HCT116 (cell line): ENCODE data around the gene MRPL37. TPM values are rescaled to one million over a fixed set of nuclear protein-coding genes. Genes with fewer than 3 reads are reported as not detected.

ENCODE experiments used
- ATAC-seq: fragments of 200-7000 bp; cut with Tn5 transposase; 2 replicates; pipeline ENCODE4 v1.9.1; 2020; ENCODE audit warnings: mild to moderate bottlenecking, moderate library complexity
- BruUV-seq: library from RNA; stranded (reverse); fragments of 400-500 nt; replicated peaks from 2 replicates; lab custom pipeline; 2021; lab: Mats Ljungman, UMichigan
- CTCF ChIA-PET: fragments of 300-600 bp; sonication (Branson Sonifier 250); formaldehyde crosslinking; loops from one replicate; lab custom pipeline; 2021; ENCODE audit warnings: antibody characterized with exemption; lab: Charles Lee
- POLR2A ChIA-PET: fragments of 300-600, 350-600 bp; sonication (Branson Sonifier 250); formaldehyde crosslinking; loops from one replicate; lab custom pipeline; 2021; ENCODE audit warnings: antibody characterized with exemption; lab: Charles Lee
- RAD21 ChIA-PET, 2 experiments: fragments of 300-600 bp; sonication (Branson Sonifier 250); formaldehyde crosslinking; loops; one replicate each; lab custom pipeline; 2023; ENCODE audit warnings: low total read pairs in 2 of 2; ENCODE audit not compliant: uncharacterized antibody in 2 of 2, unreplicated experiment in 2 of 2, low non-redundant PET in 1 of 2; lab: Charles Lee
- DNase-seq: peaks from one replicate; pipeline ENCODE4 v3.0.0-alpha.2; 2010; ENCODE audit warnings: low read depth, low spot score
- H2AFZ ChIP-seq: fragments of 200-600 bp; shearing (Covaris generic), sonication (generic); 2 replicates; pipeline ENCODE4 v1.6.1; 2017; ENCODE audit warnings: low read depth, mixed run types, mixed read lengths, antibody characterized with exemption, low read length; ENCODE audit not compliant: poor library complexity, severe bottlenecking
- H3K27ac ChIP-seq: 2 replicates; pipeline ENCODE4 v1.5.1; 2012; ENCODE audit warnings: low read depth, low read length
- H3K27me3 ChIP-seq: fragments of 200-600 bp; sonication (generic); 2 replicates; pipeline ENCODE4 v1.6.1; 2016; ENCODE audit warnings: mixed run types, low read length, mixed read lengths; ENCODE audit not compliant: insufficient read depth
- H3K36me3 ChIP-seq, 2 experiments: fragments of 200-500 bp in 1 of 2; fragments of 200-600 bp in 1 of 2; sonication (Bioruptor generic) in 1 of 2; sonication (generic) in 1 of 2; 2 replicates each; pipeline versions ENCODE4 v1.5.1 to v1.6.1; 2014 to 2016; ENCODE audit warnings: low read length in 2 of 2, inconsistent platforms in 1 of 2, mixed read lengths in 1 of 2, mixed run types in 1 of 2; ENCODE audit not compliant: insufficient read depth in 2 of 2, control insufficient read depth in 1 of 2
- H3K4me1 ChIP-seq, 2 experiments: fragments of 200-600 bp in 1 of 2; sonication (generic) in 1 of 2; 2 replicates each; pipeline versions ENCODE4 v1.5.1 to v1.6.1; 2012 to 2017; ENCODE audit warnings: low read length in 2 of 2, inconsistent platforms in 1 of 2, mild to moderate bottlenecking in 1 of 2, mixed read lengths in 1 of 2, mixed run types in 1 of 2, moderate library complexity in 1 of 2; ENCODE audit not compliant: insufficient read depth in 2 of 2, control insufficient read depth in 1 of 2
- H3K4me2 ChIP-seq: fragments of 200-600 bp; sonication (generic); 2 replicates; pipeline ENCODE4 v1.6.1; 2017; ENCODE audit warnings: mixed run types, low read length, mixed read lengths
- H3K4me3 ChIP-seq, 2 experiments: fragments of 200-600 bp in 1 of 2; sonication (generic) in 1 of 2; replicated peaks in 1 of 2; 2 replicates each; pipeline ENCODE4 v1.5.1; 2011 to 2016; ENCODE audit warnings: low read length in 2 of 2, control low read depth in 1 of 2, low read depth in 1 of 2, mild to moderate bottlenecking in 1 of 2, mixed read lengths in 1 of 2, mixed run types in 1 of 2
- H3K79me2 ChIP-seq: fragments of 200-600 bp; sonication (generic); 2 replicates; pipeline ENCODE4 v1.6.1; 2017; ENCODE audit warnings: mild to moderate bottlenecking, mixed run types, low read length, moderate library complexity, mixed read lengths; ENCODE audit not compliant: insufficient read depth
- H3K9ac ChIP-seq: fragments of 200-600 bp; sonication (generic); 2 replicates; pipeline ENCODE4 v1.6.1; 2016; ENCODE audit warnings: low read length, mixed read lengths
- H3K9me2 ChIP-seq: fragments of 200-600 bp; sonication (generic), shearing (Covaris generic); 2 replicates; pipeline ENCODE4 v1.6.1; 2017; ENCODE audit warnings: mixed run types, mild to moderate bottlenecking, moderate library complexity; ENCODE audit not compliant: insufficient read depth
- H3K9me3 ChIP-seq, 2 experiments: fragments of 200-500 bp in 1 of 2; fragments of 200-600 bp in 1 of 2; sonication (Bioruptor generic) in 1 of 2; sonication (generic) in 1 of 2; 2 replicates each; pipeline ENCODE4 v1.6.1; 2014 to 2017; ENCODE audit warnings: low read length in 2 of 2, mixed read lengths in 2 of 2, inconsistent platforms in 1 of 2, low read depth in 1 of 2, mild to moderate bottlenecking in 1 of 2, mixed run types in 1 of 2, moderate library complexity in 1 of 2; ENCODE audit not compliant: control insufficient read depth in 1 of 2, insufficient read depth in 1 of 2
- H4K20me1 ChIP-seq: fragments of 200-600 bp; sonication (generic), shearing (Covaris generic); 2 replicates; pipeline ENCODE4 v1.6.1; 2017; ENCODE audit warnings: mixed run types, mild to moderate bottlenecking, moderate library complexity; ENCODE audit not compliant: insufficient read depth
- ATF3 ChIP-seq: IDR thresholded peaks from 2 replicates; pipeline ENCODE4 v1.6.1; 2012
- CBX3 ChIP-seq: IDR thresholded peaks from 2 replicates; pipeline ENCODE4 v1.6.1; 2012; ENCODE audit warnings: low read depth
- CTCF ChIP-seq, 3 experiments: fragments of 200-600 bp in 1 of 3; sonication (generic) in 1 of 3; IDR thresholded peaks in 2 of 3; conservative IDR thresholded peaks in 1 of 3; 2 replicates each; pipeline ENCODE4 v1.5.1; 2012 to 2017; ENCODE audit warnings: low read depth in 2 of 3, low read length in 2 of 3, antibody characterized with exemption in 1 of 3, borderline replicate concordance in 1 of 3, control low read depth in 1 of 3, mild to moderate bottlenecking in 1 of 3, mixed read lengths in 1 of 3, mixed run types in 1 of 3, moderate library complexity in 1 of 3; ENCODE audit not compliant: insufficient read depth in 1 of 3
- EGR1 ChIP-seq: IDR thresholded peaks from 2 replicates; pipeline ENCODE4 v1.6.1; 2012; ENCODE audit warnings: low read depth
- ELF1 ChIP-seq: IDR thresholded peaks from 2 replicates; pipeline ENCODE4 v1.6.1; 2012; ENCODE audit warnings: low read depth, borderline replicate concordance
- EZH2phosphoT487 ChIP-seq: fragments of 200-600 bp; IDR thresholded peaks from 2 replicates; pipeline ENCODE4 v1.6.1; 2018; ENCODE audit warnings: antibody characterized with exemption, borderline replicate concordance
- FOSL1 ChIP-seq: IDR thresholded peaks from 2 replicates; pipeline ENCODE4 v1.6.1; 2012; ENCODE audit warnings: low read depth
- JUND ChIP-seq: IDR thresholded peaks from 2 replicates; pipeline ENCODE4 v1.6.1; 2012
- POLR2A ChIP-seq: IDR thresholded peaks from 2 replicates; pipeline ENCODE4 v1.7.0; 2011; ENCODE audit warnings: borderline replicate concordance; ENCODE audit not compliant: insufficient read depth, insufficient read length; ENCODE audit errors: extremely low read depth
- POLR2AphosphoS5 ChIP-seq: IDR thresholded peaks from 2 replicates; pipeline ENCODE4 v1.6.1; 2011; ENCODE audit warnings: mild to moderate bottlenecking, low read depth, low read length, moderate library complexity
- SIN3A ChIP-seq: IDR thresholded peaks from 2 replicates; pipeline ENCODE4 v1.6.1; 2012; ENCODE audit warnings: low read depth
- TCF7L2 ChIP-seq: IDR thresholded peaks from 2 replicates; pipeline ENCODE4 v1.7.0; 2011; ENCODE audit warnings: borderline replicate concordance, inconsistent platforms; ENCODE audit not compliant: insufficient read depth, insufficient read length; ENCODE audit errors: extremely low read depth
- ZNF274 ChIP-seq: fragments of 200-500 bp; sonication (Bioruptor generic); IDR thresholded peaks from 2 replicates; pipeline ENCODE4 v1.6.1; 2014; ENCODE audit warnings: mild to moderate bottlenecking, low read depth, low read length, inconsistent platforms
- intact Hi-C: fragments of 100-400 bp; cut with micrococcal nuclease; formaldehyde crosslinking; loops from 2 replicates; pipeline ENCODE4 v1.10.0; 2022
- total RNA-seq: library from RNA; stranded (reverse); gene quantifications from one replicate; pipeline ENCODE4 v1.2.1, GENCODE V29; 2021; ENCODE audit not compliant: unreplicated experiment

The MRPL37 gene
- total RNA-seq, 1 experiment from 2014 or later, result 132 TPM

GRCh38 chr1:54174106-54174505, 25.9 kb upstream of the MRPL37 start:
- POLR2A ChIA-PET, result interaction anchor here (0.7 kb wide), 1 partner anchor 26 kb away, joined by 3 read pairs; the partner anchor contains the start of genes CYB5RL and MRPL37

More at GRCh38 chr1:54174106-54174505, 25.9 kb upstream of the MRPL37 start:
- no TSS peak for BruUV-seq
- RAD21 ChIA-PET, result no interaction called here
- H3K4me1 ChIP-seq, result no peaks in the 10 kb centered on the region
- no peaks in the 10 kb centered on the region for H3K9me2 ChIP-seq
- DNase-seq (no peak), ATAC-seq (no peak)
- CTCF ChIA-PET, result no interaction called here
- no peak overlapping the region for H2AFZ ChIP-seq
- H3K9ac ChIP-seq, result no peak overlapping the region
- intact Hi-C loops, result no loop called here
- H3K36me3 ChIP-seq, result no peaks in the 10 kb centered on the region
- H3K4me2 ChIP-seq, result no peak overlapping the region
- H3K4me3 ChIP-seq, result no peak overlapping the region
- H3K79me2 ChIP-seq, result no peaks in the 10 kb centered on the region
- H3K9me3 ChIP-seq, result no peaks in the 10 kb centered on the region
- H4K20me1 ChIP-seq, result no peaks in the 10 kb centered on the region
- H3K27ac ChIP-seq, result no peak overlapping the region
- no peaks in the 10 kb centered on the region for H3K27me3 ChIP-seq
- TF ChIP-seq CBX3 (no peak), POLR2A (no peak), SIN3A (no peak), POLR2AphosphoS5 (no peak), EGR1 (no peak), EZH2phosphoT487 (no peak), ZNF274 (no peak), JUND (no peak), ELF1 (no peak), ATF3 (no peak), FOSL1 (no peak), TCF7L2 (no peak), CTCF (IDR thresholded peaks at IDR 0.05 in 2 of 3, conservative IDR thresholded peaks at IDR 0.05 in 1 of 3; ENCODE audit: borderline replicate concordance in 1 of 3, insufficient read depth in 1 of 3, low read depth in 2 of 3, low read length in 2 of 3) (no peak)
